ENCODE data around the gene SLIT3. TPM values are rescaled to one million over a fixed set of nuclear protein-coding genes. Genes with fewer than 3 reads are reported as not detected.

Gene SLIT3
- total and polyA plus RNA-seq, 9 of the 15 experiments (the other 6 are each of a cell fraction or from before 2014, with no cell fraction given): 0.01 to 0.04 TPM; not detected in 7

- ATAC-seq: peak; percentile 92
- in situ Hi-C loops (cut with MboI): no loop called here
- peaks cover 3 to 24% of the 10 kb centered on the region in 2 experiments; a peak in 4 of 5 replicates for H3K27me3 ChIP-seq (ENCODE audit: control insufficient read depth in 2 of 2, insufficient read depth in 2 of 2, low read length in 2 of 2)
- TF ChIP-seq TEAD1 (CRISPR knock-in tag; IDR thresholded peaks at IDR 0.05) (peak; percentile 72 to 89; a peak in 3 of 4 replicates), ELF2 (CRISPR knock-in tag; IDR thresholded peaks at IDR 0.05) (no peak), MED1 (CRISPR knock-in tag; IDR thresholded peaks at IDR 0.05; ENCODE audit: borderline replicate concordance) (no peak), FOSL1 (tag; conservative IDR thresholded peaks at IDR 0.05) (no peak), ZNF184 (CRISPR knock-in tag; IDR thresholded peaks at IDR 0.05) (no peak), NCOA6 (IDR thresholded peaks at IDR 0.05) (no peak), XRCC3 (IDR thresholded peaks at IDR 0.05) (no peak), ZFP30 (CRISPR knock-in tag; IDR thresholded peaks at IDR 0.05; ENCODE audit: borderline replicate concordance) (no peak), NFYB (IDR thresholded peaks at IDR 0.05; ENCODE audit: extremely low read depth, insufficient read length) (no peak), MXD1 (CRISPR knock-in tag; IDR thresholded peaks at IDR 0.05; ENCODE audit: borderline replicate concordance, poor library complexity, severe bottlenecking) (no peak), CBX8 (IDR thresholded peaks at IDR 0.05; ENCODE audit: borderline replicate concordance, extremely low read depth, low read depth, low read length, poor library complexity, severe bottlenecking) (no peak), TCF3 (CRISPR knock-in tag; IDR thresholded peaks at IDR 0.05) (no peak), RAD21 (CRISPR knock-in tag; conservative IDR thresholded peaks at IDR 0.05 in 1 of 2, IDR thresholded peaks at IDR 0.05 in 1 of 2) (peak; percentile 68 to 78), ZNF143 (CRISPR knock-in tag; IDR thresholded peaks at IDR 0.05) (no peak), NCOA4 (IDR thresholded peaks at IDR 0.05; ENCODE audit: partially characterized antibody) (no peak)
- TF ChIP-seq, protein P1, sequence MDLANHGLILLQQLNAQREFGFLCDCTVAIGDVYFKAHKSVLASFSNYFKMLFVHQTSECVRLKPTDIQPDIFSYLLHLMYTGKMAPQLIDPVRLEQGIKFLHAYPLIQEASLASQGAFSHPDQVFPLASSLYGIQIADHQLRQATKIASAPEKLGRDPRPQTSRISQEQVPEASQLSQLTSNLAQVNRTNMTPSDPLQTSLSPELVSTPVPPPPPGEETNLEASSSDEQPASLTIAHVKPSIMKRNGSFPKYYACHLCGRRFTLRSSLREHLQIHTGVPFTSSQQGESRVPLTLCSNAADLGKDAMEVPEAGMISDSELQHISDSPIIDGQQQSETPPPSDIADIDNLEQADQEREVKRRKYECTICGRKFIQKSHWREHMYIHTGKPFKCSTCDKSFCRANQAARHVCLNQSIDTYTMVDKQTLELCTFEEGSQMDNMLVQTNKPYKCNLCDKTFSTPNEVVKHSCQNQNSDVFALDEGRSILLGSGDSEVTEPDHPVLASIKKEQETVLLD (IDR thresholded peaks at IDR 0.05): no peak
- TF ChIP-seq, protein P2, sequence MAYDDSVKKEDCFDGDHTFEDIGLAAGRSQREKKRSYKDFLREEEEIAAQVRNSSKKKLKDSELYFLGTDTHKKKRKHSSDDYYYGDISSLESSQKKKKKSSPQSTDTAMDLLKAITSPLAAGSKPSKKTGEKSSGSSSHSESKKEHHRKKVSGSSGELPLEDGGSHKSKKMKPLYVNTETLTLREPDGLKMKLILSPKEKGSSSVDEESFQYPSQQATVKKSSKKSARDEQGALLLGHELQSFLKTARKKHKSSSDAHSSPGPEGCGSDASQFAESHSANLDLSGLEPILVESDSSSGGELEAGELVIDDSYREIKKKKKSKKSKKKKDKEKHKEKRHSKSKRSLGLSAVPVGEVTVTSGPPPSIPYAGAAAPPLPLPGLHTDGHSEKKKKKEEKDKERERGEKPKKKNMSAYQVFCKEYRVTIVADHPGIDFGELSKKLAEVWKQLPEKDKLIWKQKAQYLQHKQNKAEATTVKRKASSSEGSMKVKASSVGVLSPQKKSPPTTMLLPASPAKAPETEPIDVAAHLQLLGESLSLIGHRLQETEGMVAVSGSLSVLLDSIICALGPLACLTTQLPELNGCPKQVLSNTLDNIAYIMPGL (CRISPR knock-in tag; IDR thresholded peaks at IDR 0.05): no peak
Observed at GRCh38 chr5:168874713-168875380, 426.1 kb downstream of the SLIT3 start.

More at GRCh38 chr5:168874713-168875380, 426.1 kb downstream of the SLIT3 start:
- Histone ChIP-seq H3K36me3 (ENCODE audit: control insufficient read depth, insufficient read depth, low read length) (no peaks in the 10 kb centered on the region), H3K79me2 (ENCODE audit: control insufficient read depth, insufficient read depth, low read length) (no peaks in the 10 kb centered on the region), H3K27ac (ENCODE audit: extremely low read depth, low read depth, low read length) (no peak overlapping the region), H3K9ac (ENCODE audit: insufficient read depth in 1 of 2, low read depth in 2 of 2, low read length in 2 of 2) (no peak overlapping the region), H4K20me1 (replicated peaks; ENCODE audit: control insufficient read depth, insufficient read depth, low read length) (no peaks in the 10 kb centered on the region), H3K4me1 (replicated peaks in 1 of 2; ENCODE audit: control insufficient read depth in 2 of 2, insufficient read depth in 2 of 2, low read length in 2 of 2) (no peaks in the 10 kb centered on the region), H3K4me3 (no peak overlapping the region), H3K4me2 (ENCODE audit: insufficient read depth, low read length) (no peak overlapping the region), H2AFZ (ENCODE audit: low read depth, low read length) (no peak overlapping the region), H3K9me1 (ENCODE audit: control insufficient read depth, insufficient read depth, low read length) (no peaks in the 10 kb centered on the region), H3K9me3 (replicated peaks; ENCODE audit: control insufficient read depth, insufficient read depth, low read depth, low read length) (no peaks in the 10 kb centered on the region)
- POLR2A ChIA-PET: no interaction called here
- intact Hi-C loops (cut with micrococcal nuclease): loop anchor here (1.0 to 10.0 kb wide), 2 partner anchors 127 to 190 kb away; no protein-coding TSS in a partner anchor
- CTCF ChIA-PET (ENCODE audit: low intra/inter-chr PET ratio): no interaction called here
- BruUV-seq (replicated peaks): no TSS peak
- peak; percentile 35 for FAIRE-seq
- 0% methylated on average over 5 of the region's 6 CpGs for WGBS (ENCODE audit: insufficient coverage, low coverage, missing lambda C conversion rate)
- peak; percentile 17 to 24 (median 20) for DNase-seq (ENCODE audit: extremely low read depth in 1 of 4, low spot score in 3 of 4)
